Transverse colon (tissue), 4 donors: ENCODE data around the gene MACROH2A1.

ENCODE experiments used
- POLR2A ChIP-seq: fragments of 450-650 bp; IDR thresholded peaks from one replicate; pipeline ENCODE4 v1.6.1; 2016; ENCODE audit warnings: antibody characterized with exemption, mild to moderate bottlenecking, moderate library complexity
- POLR2AphosphoS5 ChIP-seq, 3 donors: sonication (generic); formaldehyde crosslinking; IDR thresholded peaks; one replicate each; pipeline ENCODE4 v1.6.1; 2016; ENCODE audit warnings: antibody characterized with exemption in 3 of 3
- TF ChIP-seq, protein P1 (sequence below), 5 experiments: fragments of 200-600 bp in 3 of 5; fragments of 450-650 bp in 2 of 5; sonication (generic) in 3 of 5; IDR thresholded peaks; 1 replicate in 2 of 5; 2 replicates in 3 of 5; pipeline ENCODE4 v1.5.1; 2016 to 2017; ENCODE audit warnings: antibody characterized with exemption in 5 of 5, inconsistent platforms in 3 of 5, mild to moderate bottlenecking in 2 of 5, moderate library complexity in 1 of 5

GRCh38 chr5:135382106-135382790, 16.8 kb downstream of the MACROH2A1 start:
- TF ChIP-seq, protein P1, sequence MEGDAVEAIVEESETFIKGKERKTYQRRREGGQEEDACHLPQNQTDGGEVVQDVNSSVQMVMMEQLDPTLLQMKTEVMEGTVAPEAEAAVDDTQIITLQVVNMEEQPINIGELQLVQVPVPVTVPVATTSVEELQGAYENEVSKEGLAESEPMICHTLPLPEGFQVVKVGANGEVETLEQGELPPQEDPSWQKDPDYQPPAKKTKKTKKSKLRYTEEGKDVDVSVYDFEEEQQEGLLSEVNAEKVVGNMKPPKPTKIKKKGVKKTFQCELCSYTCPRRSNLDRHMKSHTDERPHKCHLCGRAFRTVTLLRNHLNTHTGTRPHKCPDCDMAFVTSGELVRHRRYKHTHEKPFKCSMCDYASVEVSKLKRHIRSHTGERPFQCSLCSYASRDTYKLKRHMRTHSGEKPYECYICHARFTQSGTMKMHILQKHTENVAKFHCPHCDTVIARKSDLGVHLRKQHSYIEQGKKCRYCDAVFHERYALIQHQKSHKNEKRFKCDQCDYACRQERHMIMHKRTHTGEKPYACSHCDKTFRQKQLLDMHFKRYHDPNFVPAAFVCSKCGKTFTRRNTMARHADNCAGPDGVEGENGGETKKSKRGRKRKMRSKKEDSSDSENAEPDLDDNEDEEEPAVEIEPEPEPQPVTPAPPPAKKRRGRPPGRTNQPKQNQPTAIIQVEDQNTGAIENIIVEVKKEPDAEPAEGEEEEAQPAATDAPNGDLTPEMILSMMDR (IDR thresholded peaks at IDR 0.05), result no peak
- TF ChIP-seq POLR2AphosphoS5 (IDR thresholded peaks at IDR 0.05) (no peak), POLR2A (no peak)
